ENCODE measurements around the gene NTN3. TPM values are rescaled to one million over a fixed set of nuclear protein-coding genes. Genes with fewer than 3 reads are reported as not detected.

NTN3 gene
- total and polyA plus RNA-seq, 2 experiments from 2014 or later: 1.6 to 20.5 TPM

DNA sequence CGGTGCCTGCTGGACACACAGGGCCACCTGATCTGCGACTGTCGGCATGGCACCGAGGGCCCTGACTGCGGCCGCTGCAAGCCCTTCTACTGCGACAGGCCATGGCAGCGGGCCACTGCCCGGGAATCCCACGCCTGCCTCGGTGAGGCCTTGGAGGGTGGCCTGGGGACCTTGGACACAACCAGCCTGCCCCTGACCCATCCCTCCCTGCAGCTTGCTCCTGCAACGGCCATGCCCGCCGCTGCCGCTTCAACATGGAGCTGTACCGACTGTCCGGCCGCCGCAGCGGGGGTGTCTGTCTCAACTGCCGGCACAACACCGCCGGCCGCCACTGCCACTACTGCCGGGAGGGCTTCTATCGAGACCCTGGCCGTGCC, 1.4 kb downstream of the NTN3 start:
- peaks cover 15% of the 10 kb centered on the region for H3K27me3 ChIP-seq
- H3K9me3 ChIP-seq (ENCODE audit: low read depth): no peaks in the 10 kb centered on the region
- H3K4me1 ChIP-seq (ENCODE audit: low read depth): peaks cover 41% of the 10 kb centered on the region
- TF ChIP-seq, protein P1, sequence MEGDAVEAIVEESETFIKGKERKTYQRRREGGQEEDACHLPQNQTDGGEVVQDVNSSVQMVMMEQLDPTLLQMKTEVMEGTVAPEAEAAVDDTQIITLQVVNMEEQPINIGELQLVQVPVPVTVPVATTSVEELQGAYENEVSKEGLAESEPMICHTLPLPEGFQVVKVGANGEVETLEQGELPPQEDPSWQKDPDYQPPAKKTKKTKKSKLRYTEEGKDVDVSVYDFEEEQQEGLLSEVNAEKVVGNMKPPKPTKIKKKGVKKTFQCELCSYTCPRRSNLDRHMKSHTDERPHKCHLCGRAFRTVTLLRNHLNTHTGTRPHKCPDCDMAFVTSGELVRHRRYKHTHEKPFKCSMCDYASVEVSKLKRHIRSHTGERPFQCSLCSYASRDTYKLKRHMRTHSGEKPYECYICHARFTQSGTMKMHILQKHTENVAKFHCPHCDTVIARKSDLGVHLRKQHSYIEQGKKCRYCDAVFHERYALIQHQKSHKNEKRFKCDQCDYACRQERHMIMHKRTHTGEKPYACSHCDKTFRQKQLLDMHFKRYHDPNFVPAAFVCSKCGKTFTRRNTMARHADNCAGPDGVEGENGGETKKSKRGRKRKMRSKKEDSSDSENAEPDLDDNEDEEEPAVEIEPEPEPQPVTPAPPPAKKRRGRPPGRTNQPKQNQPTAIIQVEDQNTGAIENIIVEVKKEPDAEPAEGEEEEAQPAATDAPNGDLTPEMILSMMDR (IDR thresholded peaks at IDR 0.05; ENCODE audit: low read depth, low read length): no peak
- no peak for DNase-seq (ENCODE audit: low read depth in 1 of 2, low spot score in 1 of 2)
- H3K27ac ChIP-seq: no peak overlapping the region
- no peak overlapping the region for H3K4me3 ChIP-seq
- no peaks in the 10 kb centered on the region for H3K36me3 ChIP-seq

DNA sequence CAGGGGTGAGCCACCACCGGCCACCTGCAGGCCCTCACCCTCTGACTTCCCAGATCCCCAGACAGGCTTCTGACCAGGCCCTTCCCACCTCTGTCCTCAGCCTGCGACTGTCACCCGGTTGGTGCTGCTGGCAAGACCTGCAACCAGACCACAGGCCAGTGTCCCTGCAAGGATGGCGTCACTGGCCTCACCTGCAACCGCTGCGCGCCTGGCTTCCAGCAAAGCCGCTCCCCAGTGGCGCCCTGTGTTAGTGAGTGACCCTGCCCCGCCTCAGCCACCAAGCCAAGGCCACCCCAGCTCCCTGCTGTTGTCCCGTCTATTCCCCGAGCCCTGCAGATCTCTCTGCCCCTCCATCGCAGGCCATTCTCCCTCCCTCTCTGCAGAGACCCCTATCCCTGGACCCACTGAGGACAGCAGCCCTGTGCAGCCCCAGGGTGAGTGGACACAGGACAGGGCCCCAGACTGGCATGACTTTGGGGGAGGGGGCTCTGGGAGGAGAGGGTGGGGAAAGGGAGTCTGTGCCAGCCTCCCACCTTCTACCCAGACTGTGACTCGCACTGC, 1.9 kb downstream of the NTN3 start:
- Histone ChIP-seq H3K4me1 (ENCODE audit: low read depth) (peaks cover 41% of the 10 kb centered on the region), H3K27me3 (peaks cover 15% of the 10 kb centered on the region), H3K36me3 (no peaks in the 10 kb centered on the region), H3K4me3 (no peak overlapping the region), H3K27ac (no peak overlapping the region), H3K9me3 (ENCODE audit: low read depth) (no peaks in the 10 kb centered on the region)
- TF ChIP-seq, protein P1 (IDR thresholded peaks at IDR 0.05; ENCODE audit: low read depth, low read length): no peak
- DNase-seq (ENCODE audit: low read depth in 1 of 2, low spot score in 1 of 2): no peak

DNA sequence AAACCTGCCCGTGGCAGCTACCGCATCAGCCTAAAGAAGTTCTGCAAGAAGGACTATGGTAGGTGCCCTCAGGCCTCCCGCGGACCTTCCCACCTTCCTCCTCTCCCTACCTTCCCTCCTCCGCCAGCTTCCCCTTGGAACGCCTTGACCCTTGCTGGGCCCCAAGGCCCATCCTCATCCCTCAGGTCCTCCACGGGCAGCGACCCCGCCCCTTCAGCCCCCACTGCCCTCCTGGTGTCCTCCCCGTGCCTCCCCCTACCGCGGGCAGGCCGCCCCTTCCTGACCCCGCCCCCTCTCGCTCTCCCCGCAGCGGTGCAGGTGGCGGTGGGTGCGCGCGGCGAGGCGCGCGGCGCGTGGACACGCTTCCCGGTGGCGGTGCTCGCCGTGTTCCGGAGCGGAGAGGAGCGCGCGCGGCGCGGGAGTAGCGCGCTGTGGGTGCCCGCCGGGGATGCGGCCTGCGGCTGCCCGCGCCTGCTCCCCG, 2.4 kb downstream of the NTN3 start:
- peaks cover 15% of the 10 kb centered on the region for H3K27me3 ChIP-seq
- no peaks in the 10 kb centered on the region for H3K36me3 ChIP-seq
- DNase-seq (ENCODE audit: low read depth in 1 of 2, low spot score in 1 of 2): no peak
- H3K4me1 ChIP-seq (ENCODE audit: low read depth): peaks cover 35% of the 10 kb centered on the region
- peak overlapping the region; percentile 99 for H3K4me3 ChIP-seq
- TF ChIP-seq, protein P1 (IDR thresholded peaks at IDR 0.05; ENCODE audit: low read depth, low read length): no peak
- H3K27ac ChIP-seq: no peak overlapping the region
- H3K9me3 ChIP-seq (ENCODE audit: low read depth): no peaks in the 10 kb centered on the region

DNA sequence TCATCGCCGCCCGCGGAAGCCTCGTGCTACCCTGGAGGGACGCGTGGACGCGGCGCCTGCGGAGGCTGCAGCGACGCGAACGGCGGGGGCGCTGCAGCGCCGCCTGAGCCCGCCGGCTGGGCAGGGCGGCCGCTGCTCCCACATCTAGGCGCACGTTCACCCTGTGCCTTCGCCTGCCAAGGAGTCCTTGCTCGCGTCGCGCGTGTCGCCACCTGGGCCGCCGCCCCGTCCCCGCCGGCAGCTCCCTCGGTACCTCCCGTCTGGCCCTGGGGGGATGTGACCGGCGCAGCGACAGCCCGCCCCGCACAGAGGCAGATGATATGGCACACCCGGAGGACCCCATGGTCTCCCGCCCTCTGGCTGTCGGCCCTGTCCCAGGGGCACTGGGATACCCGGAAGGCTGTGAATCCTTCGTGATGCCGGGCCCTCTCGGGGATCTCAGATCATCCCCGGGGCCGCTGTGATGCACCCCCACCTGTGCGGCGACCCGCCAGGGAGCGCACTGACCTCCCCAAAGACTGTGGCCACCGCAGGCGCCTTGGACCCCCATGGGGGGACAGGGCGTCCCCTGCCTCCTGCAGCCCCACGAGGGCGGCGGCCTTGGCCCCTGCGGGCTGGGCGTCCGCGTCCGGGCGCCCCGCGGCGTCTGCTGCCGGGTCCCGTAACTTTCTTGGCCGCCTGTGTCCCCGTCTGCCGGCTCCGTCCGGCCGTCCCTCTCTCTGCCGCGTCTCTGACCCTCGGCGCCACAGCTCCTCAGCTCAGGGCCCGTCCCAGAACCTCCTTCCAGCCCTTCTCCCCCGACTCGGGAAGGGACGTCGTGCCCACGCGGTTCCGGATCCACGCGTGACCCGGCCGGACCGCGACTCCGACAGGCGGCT, 3.1 kb downstream of the NTN3 start:
- DNase-seq (ENCODE audit: low read depth in 1 of 2, low spot score in 1 of 2): peak; percentile 39 to 74
- TF ChIP-seq, protein P1 (IDR thresholded peaks at IDR 0.05; ENCODE audit: low read depth, low read length): peak; percentile 8
- peak overlapping the region; percentile 99 for H3K4me3 ChIP-seq
- H3K9me3 ChIP-seq (ENCODE audit: low read depth): no peaks in the 10 kb centered on the region
- peak overlapping the region; percentile 81 for H3K27ac ChIP-seq
- H3K36me3 ChIP-seq: no peaks in the 10 kb centered on the region
- H3K27me3 ChIP-seq: peaks cover 15% of the 10 kb centered on the region
- H3K4me1 ChIP-seq (ENCODE audit: low read depth): peaks cover 28% of the 10 kb centered on the region

DNA sequence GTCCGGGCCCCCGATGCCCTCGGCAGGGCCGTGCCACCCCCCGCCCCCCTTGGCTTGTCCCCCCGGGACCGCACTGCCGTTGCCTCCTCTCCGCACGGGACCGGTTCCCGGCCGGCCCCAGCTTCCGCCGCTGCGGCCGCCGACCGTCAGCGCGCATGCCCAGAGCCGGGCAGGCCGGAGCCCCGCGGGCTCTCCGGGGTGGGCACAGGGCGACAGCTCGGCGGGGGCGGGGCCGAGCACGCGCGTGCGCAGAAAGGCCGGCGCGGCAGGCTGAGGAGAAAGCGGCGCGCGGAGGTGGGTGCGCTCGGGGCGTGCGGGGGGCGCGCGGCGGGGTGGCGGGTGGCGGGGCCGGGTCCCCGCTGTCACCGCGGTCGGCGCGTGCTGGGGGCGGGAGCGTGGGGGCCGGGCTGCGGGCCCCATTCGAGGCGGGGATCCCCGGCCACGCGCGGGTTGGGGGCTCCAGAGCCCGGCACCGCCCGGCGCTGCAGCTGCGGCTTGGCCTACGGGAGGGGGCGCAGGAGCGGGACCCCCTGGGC, 3.8 kb downstream of the NTN3 start, which contains the start of gene TBC1D24:
TSS of gene TBC1D24 (plus strand) at position 251 of the 536 bp plus-strand sequence. CDS start 21,022 bp downstream, outside the sequence.
- TF ChIP-seq, protein P1 (IDR thresholded peaks at IDR 0.05; ENCODE audit: low read depth, low read length): no peak
- peak within 1 kb of the TSS; percentile 99 for H3K4me3 ChIP-seq
- H3K36me3 ChIP-seq: no peaks in the 10 kb centered on the region
- H3K27me3 ChIP-seq: peaks cover 15% of the 10 kb centered on the region
- peaks cover 22% of the 10 kb centered on the region for H3K4me1 ChIP-seq (ENCODE audit: low read depth)
- DNase-seq (ENCODE audit: low read depth in 1 of 2, low spot score in 1 of 2): peak; percentile 86 to 93
- H3K9me3 ChIP-seq (ENCODE audit: low read depth): no peaks in the 10 kb centered on the region
- H3K27ac ChIP-seq: peak within 1 kb of the TSS; percentile 81
